ENCODE results near the gene PTGDR2.

The PTGDR2 gene

GRCh38 chr11:60878245-60879101, 22.7 kb upstream of the PTGDR2 start:
- Histone ChIP-seq H3K4me3 (ENCODE audit: low read depth, low read length) (no peak overlapping the region), H3K4me1 (no peaks in the 10 kb centered on the region), H3K9me3 (no peaks in the 10 kb centered on the region), H3K27me3 (no peaks in the 10 kb centered on the region), H3K36me3 (no peaks in the 10 kb centered on the region)
- TF ChIP-seq CTCF (IDR thresholded peaks at IDR 0.05; ENCODE audit: low read depth, low read length): no peak
- DNase-seq: no peak

GRCh38 chr11:60876168-60876485, 20.4 kb upstream of the PTGDR2 start:
- Histone ChIP-seq H3K27me3 (no peaks in the 10 kb centered on the region), H3K9me3 (no peaks in the 10 kb centered on the region), H3K36me3 (no peaks in the 10 kb centered on the region), H3K4me3 (ENCODE audit: low read depth, low read length) (no peak overlapping the region), H3K4me1 (no peaks in the 10 kb centered on the region)
- DNase-seq: no peak
- no peak for TF ChIP-seq CTCF (IDR thresholded peaks at IDR 0.05; ENCODE audit: low read depth, low read length)

DNA sequence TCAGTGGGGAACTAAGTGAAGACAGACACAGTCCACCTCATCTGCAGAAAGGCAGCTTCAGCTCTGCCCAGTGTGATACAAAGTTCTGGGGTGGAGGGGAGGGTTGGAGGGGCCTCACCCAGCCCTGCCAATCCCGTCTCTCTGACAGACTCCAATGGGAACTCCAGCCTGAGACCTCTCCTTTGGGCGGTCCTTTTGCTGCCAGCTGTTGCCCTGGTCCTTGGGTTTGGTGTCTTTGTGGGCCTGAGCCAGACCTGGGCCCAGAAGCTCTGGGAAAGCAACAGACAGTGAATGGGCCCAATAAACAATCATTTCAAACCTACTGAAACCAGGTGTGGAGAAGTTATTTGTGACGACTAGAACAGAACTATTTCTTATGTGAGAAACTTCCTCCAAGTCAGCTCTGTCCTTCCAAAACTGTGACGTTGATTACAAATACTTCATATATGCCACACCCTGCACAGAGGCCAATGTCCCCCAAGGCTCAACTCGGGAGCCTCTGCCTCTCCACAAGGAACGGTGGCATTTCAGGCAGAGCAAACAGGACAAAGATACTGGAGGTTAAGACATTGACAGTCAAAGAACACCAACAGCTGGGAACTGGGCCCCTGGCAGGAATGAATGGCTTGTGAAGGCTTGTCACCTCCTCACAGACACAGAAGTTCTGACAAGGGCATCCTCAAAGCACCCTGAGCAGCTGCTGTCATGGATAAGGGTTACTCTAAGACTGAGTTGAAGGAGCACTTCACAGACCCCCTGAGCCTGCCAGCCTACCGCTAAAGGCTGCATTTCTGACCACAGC, 19.8 kb upstream of the PTGDR2 start:
- H3K27me3 ChIP-seq: no peaks in the 10 kb centered on the region
- no peak overlapping the region for H3K4me3 ChIP-seq (ENCODE audit: low read depth, low read length)
- TF ChIP-seq CTCF (IDR thresholded peaks at IDR 0.05; ENCODE audit: low read depth, low read length): no peak
- H3K36me3 ChIP-seq: no peaks in the 10 kb centered on the region
- no peaks in the 10 kb centered on the region for H3K9me3 ChIP-seq
- DNase-seq: no peak
- no peaks in the 10 kb centered on the region for H3K4me1 ChIP-seq

- H3K4me1 ChIP-seq: no peaks in the 10 kb centered on the region
- H3K36me3 ChIP-seq: no peaks in the 10 kb centered on the region
- H3K4me3 ChIP-seq (ENCODE audit: low read depth, low read length): no peak overlapping the region
- H3K27me3 ChIP-seq: no peaks in the 10 kb centered on the region
- TF ChIP-seq CTCF (IDR thresholded peaks at IDR 0.05; ENCODE audit: low read depth, low read length): no peak
- DNase-seq: no peak
- H3K9me3 ChIP-seq: no peaks in the 10 kb centered on the region
These were observed 18.9 kb upstream of the PTGDR2 start for GRCh38 chr11:60874421-60875365.

GRCh38 chr11:60873533-60873932, 17.8 kb upstream of the PTGDR2 start:
- H3K4me3 ChIP-seq (ENCODE audit: low read depth, low read length): no peak overlapping the region
- DNase-seq: no peak
- H3K4me1 ChIP-seq: no peaks in the 10 kb centered on the region
- no peaks in the 10 kb centered on the region for H3K27me3 ChIP-seq
- no peak for TF ChIP-seq CTCF (IDR thresholded peaks at IDR 0.05; ENCODE audit: low read depth, low read length)
- no peaks in the 10 kb centered on the region for H3K9me3 ChIP-seq
- no peaks in the 10 kb centered on the region for H3K36me3 ChIP-seq
